Calu3 (cell line): Measurements from ENCODE around the gene YJEFN3. TPM values are rescaled to one million over a fixed set of nuclear protein-coding genes. Genes with fewer than 3 reads are reported as not detected.

Experiments
- BruUV-seq: library from RNA; stranded (reverse); fragments of 400-500 nt; replicated peaks from 2 replicates; lab custom pipeline; 2021; lab: Mats Ljungman, UMichigan
- CTCF ChIA-PET: fragments of 300-600 bp; sonication (Branson Sonifier 250); formaldehyde crosslinking; loops from one replicate; lab custom pipeline; 2022; ENCODE audit warnings: antibody characterized with exemption; lab: Charles Lee
- DNase-seq: peaks from one replicate; pipeline ENCODE4 v3.0.0; 2022
- H3K27ac Mint-ChIP-seq: one replicate; pipeline ENCODE4 v1.8.0; 2022; ENCODE audit warnings: mixed read lengths; ENCODE audit not compliant: unreplicated experiment
- H3K27me3 Mint-ChIP-seq: one replicate; pipeline ENCODE4 v1.8.0; 2022; ENCODE audit warnings: mixed read lengths; ENCODE audit not compliant: unreplicated experiment
- H3K36me3 Mint-ChIP-seq: one replicate; pipeline ENCODE4 v1.8.0; 2022; ENCODE audit warnings: mild to moderate bottlenecking, moderate library complexity, mixed read lengths; ENCODE audit not compliant: insufficient read depth, unreplicated experiment
- H3K4me1 Mint-ChIP-seq: one replicate; pipeline ENCODE4 v1.8.0; 2022; ENCODE audit warnings: mild to moderate bottlenecking, low read depth, mixed read lengths; ENCODE audit not compliant: unreplicated experiment
- H3K4me3 Mint-ChIP-seq: one replicate; pipeline ENCODE4 v1.8.0; 2022; ENCODE audit warnings: mild to moderate bottlenecking, low read depth, moderate library complexity, mixed read lengths; ENCODE audit not compliant: unreplicated experiment
- H3K9me3 Mint-ChIP-seq: one replicate; pipeline ENCODE4 v1.8.0; 2022; ENCODE audit warnings: low read depth, mixed read lengths; ENCODE audit not compliant: unreplicated experiment
- CTCF ChIP-seq: fragments of 200-600 bp; IDR thresholded peaks from one replicate; pipeline ENCODE4 v1.8.0; 2022; ENCODE audit warnings: antibody characterized with exemption; ENCODE audit not compliant: unreplicated experiment
- intact Hi-C: fragments of 100-400 bp; cut with micrococcal nuclease; formaldehyde crosslinking; loops from one replicate; pipeline ENCODE4 v1.10.0; 2022; ENCODE audit not compliant: unreplicated experiment
- total RNA-seq: library from RNA; stranded (reverse); gene quantifications from 2 replicates; pipeline ENCODE4 v1.2.3, GENCODE V29; 2022

Gene YJEFN3
- total RNA-seq, 1 experiment from 2014 or later = 10.4 TPM

GRCh38 chr19:19504754-19505668 lies 23.7 kb upstream of the YJEFN3 start:
- no TSS peak for BruUV-seq
- H3K36me3 Mint-ChIP-seq = peaks cover 35% of the 10 kb centered on the region
- no peak overlapping the region for H3K27ac Mint-ChIP-seq
- CTCF ChIA-PET = no interaction called here
- no peaks in the 10 kb centered on the region for H3K9me3 Mint-ChIP-seq
- no peaks in the 10 kb centered on the region for H3K27me3 Mint-ChIP-seq
- DNase-seq = no peak
- TF ChIP-seq CTCF = no peak
- no peaks in the 10 kb centered on the region for H3K4me1 Mint-ChIP-seq
- H3K4me3 Mint-ChIP-seq = no peak overlapping the region
- intact Hi-C loops = no loop called here

GRCh38 chr19:19505669-19506326 lies 22.9 kb upstream of the YJEFN3 start:
- Mint-ChIP-seq H3K36me3 (peaks cover 38% of the 10 kb centered on the region), H3K4me1 (no peaks in the 10 kb centered on the region), H3K27me3 (no peaks in the 10 kb centered on the region), H3K9me3 (no peaks in the 10 kb centered on the region), H3K4me3 (no peak overlapping the region), H3K27ac (no peak overlapping the region)
- intact Hi-C loops = no loop called here
- no peak for DNase-seq
- no peak for TF ChIP-seq CTCF
- CTCF ChIA-PET = no interaction called here
- no TSS peak for BruUV-seq

- Mint-ChIP-seq H3K27ac (no peak overlapping the region), H3K27me3 (no peaks in the 10 kb centered on the region), H3K4me3 (no peak overlapping the region), H3K4me1 (no peaks in the 10 kb centered on the region), H3K36me3 (peaks cover 30% of the 10 kb centered on the region), H3K9me3 (no peaks in the 10 kb centered on the region)
- CTCF ChIA-PET = interaction anchor here (0.6 kb wide), 1 partner anchor 15 kb away, joined by 4 read pairs; no protein-coding TSS in a partner anchor
- DNase-seq = no peak
- intact Hi-C loops = no loop called here
- TF ChIP-seq CTCF = no peak
- TSS peak; percentile 25 for BruUV-seq
These were observed 22.1 kb upstream of the YJEFN3 start for GRCh38 chr19:19506592-19506991.

GRCh38 chr19:19507354-19507753 lies 21.4 kb upstream of the YJEFN3 start:
- no peak overlapping the region for H3K4me3 Mint-ChIP-seq
- intact Hi-C loops = no loop called here
- no peaks in the 10 kb centered on the region for H3K4me1 Mint-ChIP-seq
- H3K27ac Mint-ChIP-seq = no peak overlapping the region
- BruUV-seq = no TSS peak
- no peak for TF ChIP-seq CTCF
- CTCF ChIA-PET = interaction anchor here (0.6 kb wide), 1 partner anchor 15 kb away, joined by 4 read pairs; no protein-coding TSS in a partner anchor
- no peaks in the 10 kb centered on the region for H3K27me3 Mint-ChIP-seq
- DNase-seq = no peak
- peaks cover 23% of the 10 kb centered on the region for H3K36me3 Mint-ChIP-seq
- no peaks in the 10 kb centered on the region for H3K9me3 Mint-ChIP-seq
